ENCODE data around the gene OR2A12.
"Not testable (repeated sequence)": the region's sequence is repeated elsewhere in the genome, so short reads cannot be mapped to it uniquely, and the experiment has no call there.

Gene OR2A12

DNA sequence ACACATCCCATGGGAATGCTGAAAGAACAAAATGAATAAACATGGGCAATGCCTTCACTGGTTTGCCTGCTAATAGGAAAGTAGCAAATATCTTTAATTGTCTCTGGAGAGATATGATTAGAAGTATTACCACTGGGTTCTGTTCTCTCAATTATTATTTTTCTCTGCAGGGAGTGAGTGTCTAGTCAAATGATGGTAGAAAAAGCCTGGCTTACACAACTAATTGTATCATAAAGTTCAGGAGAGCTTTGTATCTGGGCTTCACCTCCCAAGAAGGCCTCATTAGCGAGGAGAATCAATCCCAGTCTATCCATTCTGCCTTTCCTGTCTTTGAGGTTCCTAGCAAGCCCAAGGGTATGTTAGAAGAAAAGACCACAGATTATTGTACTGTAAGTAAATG, 36.8 kb downstream of the OR2A12 start, which contains the start of gene OR2A14:
OR2A14 (plus strand) TSS at position 301 of the 400 bp plus-strand sequence. CDS start 5,937 bp downstream, outside the sequence.
- DNase-seq = no peak

DNA sequence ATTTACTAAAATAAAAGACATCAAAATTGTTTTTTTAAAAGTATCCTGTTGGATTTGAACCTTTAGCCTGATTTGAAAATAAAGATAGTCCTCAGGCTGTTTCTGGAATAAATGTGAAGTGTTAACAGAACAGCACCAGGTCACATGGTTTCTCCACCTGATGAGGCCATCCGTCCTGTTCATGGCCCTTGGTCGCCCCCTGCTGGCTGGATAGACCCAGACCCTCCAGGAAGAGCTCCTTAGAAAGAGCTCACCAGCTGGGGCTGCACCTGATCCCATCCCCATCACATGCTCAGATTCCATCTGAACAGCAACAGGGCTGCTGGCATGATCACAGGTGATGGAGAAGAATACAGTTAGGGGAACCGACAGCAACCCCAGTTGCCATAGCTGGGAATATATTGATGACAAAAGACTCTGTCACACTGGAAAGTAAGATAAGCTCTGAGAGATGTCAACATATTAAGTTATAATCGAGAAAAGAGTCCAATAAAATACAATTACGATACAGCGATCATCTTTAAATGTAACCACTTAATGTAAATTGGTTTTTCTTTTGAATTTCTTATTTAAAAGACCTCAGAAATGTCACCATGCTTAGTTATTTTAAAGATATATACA, 41.7 kb downstream of the OR2A12 start:
- peak in 1 of 2 donors; percentile 37 for DNase-seq

DNA sequence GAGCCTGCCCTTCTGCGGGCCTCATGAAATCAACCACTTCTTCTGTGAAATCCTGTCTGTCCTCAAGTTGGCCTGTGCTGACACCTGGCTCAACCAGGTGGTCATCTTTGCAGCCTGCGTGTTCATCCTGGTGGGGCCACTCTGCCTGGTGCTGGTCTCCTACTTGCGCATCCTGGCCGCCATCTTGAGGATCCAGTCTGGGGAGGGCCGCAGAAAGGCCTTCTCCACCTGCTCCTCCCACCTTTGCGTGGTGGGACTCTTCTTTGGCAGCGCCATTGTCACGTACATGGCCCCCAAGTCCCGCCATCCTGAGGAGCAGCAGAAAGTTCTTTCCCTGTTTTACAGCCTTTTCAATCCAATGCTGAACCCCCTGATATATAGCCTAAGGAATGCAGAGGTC, 43.5 kb downstream of the OR2A12 start:
- DNase-seq = not testable (repeated sequence)

DNA sequence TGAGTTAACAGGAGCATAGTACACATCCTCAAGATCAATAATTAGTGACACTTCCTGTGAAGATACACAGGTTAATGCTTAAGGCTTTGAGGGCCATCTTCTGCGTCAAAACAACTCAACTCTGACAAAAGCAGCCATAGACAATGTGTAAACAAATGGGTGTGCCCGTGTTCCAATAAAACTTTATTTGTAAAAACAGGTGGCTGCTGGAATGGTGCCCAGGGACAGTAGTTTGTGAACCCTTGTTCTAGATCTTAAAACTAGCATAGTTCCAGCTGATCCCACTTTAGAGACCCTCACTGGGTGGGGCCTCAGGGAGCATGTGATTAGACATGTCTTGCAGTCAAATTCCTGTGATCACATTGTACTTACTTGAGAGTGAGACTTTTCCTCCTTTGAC, 44.7 kb downstream of the OR2A12 start:
- DNase-seq = no peak

DNA sequence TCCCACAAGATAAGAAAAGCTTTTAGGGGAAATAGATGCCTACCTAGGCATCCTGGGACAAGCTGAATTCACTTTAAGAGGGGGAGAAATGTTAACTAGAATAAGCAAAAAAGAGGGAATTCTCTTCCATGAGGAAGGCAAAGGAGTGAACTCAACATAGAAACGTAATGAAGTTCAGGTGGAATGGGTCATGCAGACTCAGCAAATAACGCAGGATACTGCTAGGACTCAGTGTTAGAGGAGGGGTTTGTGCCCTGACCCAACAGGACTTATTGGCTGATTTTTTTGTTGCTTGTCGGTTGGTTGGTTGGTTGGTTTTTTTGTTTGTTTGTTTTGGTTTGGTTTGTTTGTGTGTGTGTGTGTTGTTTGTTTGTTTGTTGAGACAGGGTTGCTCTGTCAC, 46.2 kb downstream of the OR2A12 start:
- no peak for DNase-seq

DNA sequence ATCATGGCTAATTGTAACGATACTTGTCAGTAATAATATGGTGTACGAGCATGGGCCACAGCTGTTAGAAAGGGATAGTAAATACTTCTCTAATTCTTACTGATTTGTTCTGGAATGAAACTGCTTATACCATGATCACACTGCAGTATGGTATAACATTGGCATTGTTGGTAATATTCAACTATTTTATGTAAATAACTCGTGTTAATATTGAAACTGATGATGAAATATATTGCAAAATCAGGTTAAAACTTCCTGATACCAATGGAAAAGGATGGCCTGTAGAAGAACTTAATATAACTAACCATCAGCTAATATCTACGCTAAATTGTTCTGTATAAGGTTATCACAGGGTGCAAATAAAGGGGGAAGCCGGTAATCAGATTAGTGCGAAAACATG, 47.2 kb downstream of the OR2A12 start:
- no peak for DNase-seq

DNA sequence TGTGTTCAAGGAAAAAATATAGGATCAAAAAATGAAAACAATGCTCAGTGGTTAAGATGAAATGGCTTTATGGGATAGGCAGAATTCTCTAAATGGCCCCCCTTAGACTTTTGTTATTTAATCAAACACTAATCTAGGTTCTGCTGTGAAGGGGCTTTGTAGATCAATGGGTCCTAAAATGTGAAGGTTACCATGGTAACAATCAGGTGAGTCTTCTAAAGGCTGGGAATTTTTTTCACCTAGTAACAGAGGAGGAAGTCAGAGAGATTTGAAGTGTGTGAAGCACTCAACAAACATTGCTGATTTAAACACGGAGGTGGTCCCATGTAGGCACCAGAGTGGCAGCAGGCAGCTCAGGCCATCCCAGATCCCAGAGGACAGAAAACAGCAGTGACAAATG, 48.0 kb downstream of the OR2A12 start:
- no peak for DNase-seq

DNA sequence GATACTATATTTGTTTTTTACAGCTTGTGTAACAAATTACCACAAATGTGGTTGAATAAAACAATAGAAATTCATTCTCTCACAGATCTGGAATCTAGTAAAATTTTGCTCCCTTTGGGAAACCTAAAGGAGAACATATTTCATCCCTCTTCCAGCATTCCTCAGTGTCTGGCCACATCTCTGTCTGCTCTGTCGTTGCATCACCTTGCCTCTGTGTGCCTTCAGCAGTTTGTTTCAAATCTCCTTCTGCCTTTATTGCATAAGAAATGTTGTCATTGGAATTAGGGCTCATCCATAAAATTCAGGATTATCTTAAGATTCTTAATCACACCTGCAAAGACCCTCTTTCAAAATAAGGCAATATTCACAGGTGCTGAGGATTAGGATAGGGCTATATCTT, 51.4 kb downstream of the OR2A12 start:
- no peak for DNase-seq

DNA sequence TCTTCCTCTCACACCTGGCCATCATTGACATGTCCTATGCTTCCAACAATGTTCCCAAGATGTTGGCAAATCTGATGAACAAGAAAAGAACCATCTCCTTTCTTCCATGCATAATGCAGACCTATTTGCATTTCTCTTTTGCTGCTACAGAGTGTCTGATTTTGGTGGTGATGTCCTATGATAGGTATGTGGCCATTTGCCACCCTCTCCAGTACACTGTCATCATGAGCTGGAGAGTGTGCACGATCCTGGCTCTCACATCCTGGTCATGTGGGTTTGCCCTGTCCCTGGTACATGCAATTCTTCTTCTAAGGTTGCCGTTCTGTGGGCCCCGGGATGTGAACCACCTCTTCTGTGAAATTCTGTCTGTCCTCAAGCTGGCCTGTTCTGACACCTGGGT, 56.1 kb downstream of the OR2A12 start:
- no peak for DNase-seq

DNA sequence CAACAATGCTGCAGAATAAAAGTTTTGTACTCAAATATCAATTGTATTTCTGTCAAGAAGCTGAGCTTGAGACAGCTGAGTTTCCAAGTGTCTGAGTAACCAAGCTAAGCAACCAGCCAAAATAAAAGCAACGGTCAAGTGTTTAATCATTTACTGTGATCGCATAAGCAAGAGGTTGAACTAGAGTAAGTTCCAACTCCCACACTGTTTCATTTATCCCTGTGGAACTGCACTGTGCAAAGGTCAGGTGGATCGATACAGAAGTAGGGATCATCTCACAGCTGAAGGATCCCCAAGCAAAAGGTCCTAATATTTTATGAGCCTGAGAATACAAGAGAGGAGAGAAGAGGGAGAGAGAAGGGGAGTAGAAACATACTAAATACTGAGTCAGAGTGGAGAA, 58.3 kb downstream of the OR2A12 start:
- DNase-seq = no peak

DNA sequence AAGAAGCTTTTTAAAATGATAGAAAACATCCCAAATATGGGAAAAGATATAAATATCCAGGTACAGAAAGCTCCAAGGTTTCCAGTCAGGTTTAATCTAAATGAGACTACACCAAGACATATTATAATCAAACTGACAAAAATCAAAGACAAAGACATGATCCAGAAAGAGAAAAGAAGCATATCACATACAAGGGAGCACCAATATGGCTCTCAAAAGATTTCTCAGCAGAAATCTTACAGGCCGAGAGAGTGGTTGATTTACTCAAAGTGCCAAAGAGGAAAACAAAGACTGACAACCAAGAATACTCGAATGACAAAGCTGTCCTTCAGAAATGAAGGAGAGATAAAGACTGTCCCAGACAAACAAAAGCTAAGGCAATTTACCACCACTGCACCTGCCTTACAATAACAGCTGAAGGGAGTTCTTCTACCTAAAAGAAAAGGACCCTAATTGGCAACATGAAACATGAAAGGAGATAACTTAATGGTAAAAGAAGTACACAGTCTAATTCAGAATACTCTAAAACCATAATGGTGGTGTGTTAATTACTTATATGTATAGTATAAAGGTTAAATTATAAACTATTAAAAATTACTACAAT, 62.2 kb downstream of the OR2A12 start:
- no peak for DNase-seq

Data from hippocampal formation (tissue), 2 donors.